RKO (cell line): ENCODE data around the gene TTLL12.

Source experiments
- DNase-seq: peaks from one replicate; pipeline ENCODE4 v3.0.0-alpha.2; 2016; ENCODE audit warnings: low spot score

Gene TTLL12

DNA sequence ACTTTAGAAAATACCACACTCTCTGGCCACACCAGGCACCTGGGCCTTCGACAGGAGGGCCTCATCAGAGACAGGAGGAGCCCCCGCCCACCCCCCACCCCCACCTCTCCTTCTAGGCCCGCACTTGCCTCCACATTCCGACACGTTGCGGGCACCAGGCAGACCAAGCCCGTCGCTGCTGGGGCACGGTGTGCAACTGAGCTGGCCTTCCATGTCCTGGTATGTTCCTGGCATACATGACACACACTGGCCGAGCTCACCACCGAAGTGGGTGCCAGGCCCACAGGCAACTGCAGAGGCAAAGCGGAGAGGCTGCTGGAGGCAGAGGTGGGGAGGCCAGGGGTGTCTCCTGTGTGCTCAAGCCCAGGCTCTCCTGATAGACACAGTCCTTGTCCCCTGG, 27.0 kb upstream of the TTLL12 start:
- no peak for DNase-seq

GRCh38 chr22:43213051-43213450, 26.1 kb upstream of the TTLL12 start:
- no peak for DNase-seq

- no peak for DNase-seq
Observed at GRCh38 chr22:43212434-43212952, 25.6 kb upstream of the TTLL12 start.

- DNase-seq: no peak
Observed at GRCh38 chr22:43211941-43212433, 25.1 kb upstream of the TTLL12 start.

GRCh38 chr22:43210631-43211515, 23.9 kb upstream of the TTLL12 start:
- no peak for DNase-seq

DNA sequence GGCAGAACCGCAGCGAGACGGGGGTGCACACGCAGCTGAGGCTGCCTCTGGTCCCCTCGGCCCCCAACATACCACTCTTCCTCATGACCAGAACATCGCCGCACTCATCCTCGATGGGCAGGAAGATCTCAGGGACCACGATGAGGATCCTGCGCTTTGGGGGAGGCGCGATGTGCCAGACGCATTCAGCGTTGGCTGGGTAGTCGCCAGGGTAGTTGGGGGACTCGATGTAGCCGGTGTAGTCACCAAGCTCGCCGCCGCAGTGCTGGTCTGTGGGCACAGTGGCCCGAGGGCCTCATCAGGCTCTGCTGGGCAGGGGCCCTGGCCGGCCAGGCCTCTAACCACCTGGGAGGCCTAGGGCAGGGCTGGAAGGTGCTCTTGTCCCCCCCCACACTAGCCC, 23.0 kb upstream of the TTLL12 start:
- no peak for DNase-seq

DNA sequence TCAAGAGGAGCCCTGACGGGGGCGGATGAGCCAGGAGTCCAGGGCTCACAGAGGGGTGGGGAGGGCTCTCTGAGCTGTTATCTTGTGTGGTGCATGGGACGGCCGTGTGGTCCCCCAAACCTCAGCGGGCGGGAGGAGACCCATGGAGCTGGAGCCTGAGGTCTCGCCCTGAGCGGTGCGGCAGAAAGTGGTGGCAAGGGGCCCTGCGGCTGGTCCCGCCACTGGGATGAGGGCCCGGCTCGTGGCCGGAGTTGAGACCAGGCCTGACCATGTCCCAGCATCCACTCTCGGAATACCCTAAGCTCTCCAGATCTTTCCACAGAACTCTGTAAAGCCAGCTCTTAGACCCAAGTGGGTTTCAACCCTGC, 22.6 kb upstream of the TTLL12 start:
- no peak for DNase-seq

DNA sequence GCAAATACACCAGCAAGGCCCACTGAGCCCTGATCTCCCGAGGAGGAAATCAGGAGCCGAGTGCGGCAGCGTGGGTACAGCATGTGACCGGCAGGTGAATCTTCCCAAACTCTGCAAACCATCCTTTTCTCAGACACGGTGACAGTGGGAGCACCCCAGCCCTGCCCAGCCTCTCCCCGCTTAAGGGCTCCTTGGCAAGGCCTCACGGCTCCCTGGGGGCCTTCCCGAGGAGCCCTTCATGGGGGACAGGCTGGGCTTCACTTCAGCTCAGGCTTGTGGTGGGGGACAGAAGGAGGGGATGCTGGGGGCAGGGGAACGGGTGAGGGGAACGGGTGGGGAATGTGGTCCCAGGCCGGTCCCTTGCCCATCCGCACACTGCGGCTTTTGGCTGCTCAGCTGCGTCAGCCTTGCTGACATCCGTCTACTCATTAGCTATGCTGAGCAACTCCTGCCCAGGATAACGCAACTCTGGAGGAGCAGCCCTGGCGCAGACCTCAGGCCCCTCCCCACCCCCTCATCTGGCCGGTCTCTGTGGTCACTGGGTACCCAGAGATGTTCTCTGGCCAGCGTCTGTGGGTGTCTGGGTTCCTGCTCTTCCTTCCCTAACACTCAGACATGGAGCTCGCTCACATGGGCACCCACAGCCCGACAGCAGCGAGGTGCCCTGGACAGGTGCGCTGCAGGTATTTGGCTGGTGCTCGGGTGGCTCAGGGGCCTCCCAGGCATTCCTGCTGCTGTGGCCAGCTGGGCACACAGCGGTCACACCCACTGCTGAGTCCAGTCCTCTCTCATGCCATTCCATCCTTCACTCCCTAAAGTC, 22.0 kb upstream of the TTLL12 start:
- no peak for DNase-seq

- no peak for DNase-seq
Observed at GRCh38 chr22:43207849-43208702, 21.1 kb upstream of the TTLL12 start.

GRCh38 chr22:43207386-43207785, 20.5 kb upstream of the TTLL12 start:
- DNase-seq: no peak

- DNase-seq: no peak
Observed at GRCh38 chr22:43206509-43207161, 19.7 kb upstream of the TTLL12 start.

DNA sequence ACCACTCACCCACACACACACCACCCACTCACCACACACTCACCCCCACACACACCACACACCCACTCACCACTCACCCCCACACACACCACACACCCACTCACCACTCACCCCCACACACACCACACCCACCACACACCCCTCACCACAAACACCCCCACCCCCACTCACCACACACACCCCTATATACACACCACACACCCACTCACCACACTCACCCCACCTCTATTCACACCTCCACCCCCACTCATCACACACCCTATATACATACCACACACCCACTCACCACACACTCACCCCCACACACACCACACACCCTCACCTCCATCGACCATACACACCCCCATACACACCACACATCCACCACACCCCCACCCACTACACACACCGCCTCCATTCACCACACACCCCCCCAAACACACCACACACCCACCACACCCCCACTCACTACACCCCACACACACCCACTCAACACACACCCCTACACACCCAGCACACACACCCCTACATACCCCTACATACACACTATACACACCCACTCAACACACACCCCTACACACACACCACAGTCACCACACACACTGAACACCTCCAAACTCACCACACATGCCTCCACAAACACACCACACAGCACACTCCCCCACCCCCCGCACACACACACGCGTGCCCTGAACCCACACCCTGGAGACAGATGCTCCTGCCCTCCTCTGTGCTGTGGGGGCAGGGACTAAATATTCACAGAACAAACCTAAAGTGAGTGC, 19.0 kb upstream of the TTLL12 start:
- DNase-seq: no peak

DNA sequence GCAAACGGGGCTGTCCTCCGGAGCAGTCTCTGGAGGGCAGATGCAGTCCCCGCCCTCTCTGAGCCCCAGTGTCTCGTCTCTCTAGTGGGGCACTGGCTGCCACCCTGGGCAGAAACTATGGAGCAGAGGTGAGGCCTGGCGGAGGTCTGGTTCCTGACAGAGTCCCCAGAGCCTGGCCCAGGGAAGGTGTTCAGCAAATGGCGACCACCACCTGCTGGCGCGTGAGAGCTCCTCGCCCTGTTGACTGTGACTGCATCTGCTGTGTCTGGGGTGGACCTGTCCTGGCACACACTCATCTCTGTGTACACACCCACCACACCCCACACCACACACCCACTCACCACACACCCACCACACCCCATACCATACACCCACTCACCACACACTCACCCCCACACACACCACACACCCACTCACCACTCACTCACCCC, 18.3 kb upstream of the TTLL12 start:
- DNase-seq: no peak

GRCh38 chr22:43203471-43203981, 16.6 kb upstream of the TTLL12 start:
- DNase-seq: no peak

DNA sequence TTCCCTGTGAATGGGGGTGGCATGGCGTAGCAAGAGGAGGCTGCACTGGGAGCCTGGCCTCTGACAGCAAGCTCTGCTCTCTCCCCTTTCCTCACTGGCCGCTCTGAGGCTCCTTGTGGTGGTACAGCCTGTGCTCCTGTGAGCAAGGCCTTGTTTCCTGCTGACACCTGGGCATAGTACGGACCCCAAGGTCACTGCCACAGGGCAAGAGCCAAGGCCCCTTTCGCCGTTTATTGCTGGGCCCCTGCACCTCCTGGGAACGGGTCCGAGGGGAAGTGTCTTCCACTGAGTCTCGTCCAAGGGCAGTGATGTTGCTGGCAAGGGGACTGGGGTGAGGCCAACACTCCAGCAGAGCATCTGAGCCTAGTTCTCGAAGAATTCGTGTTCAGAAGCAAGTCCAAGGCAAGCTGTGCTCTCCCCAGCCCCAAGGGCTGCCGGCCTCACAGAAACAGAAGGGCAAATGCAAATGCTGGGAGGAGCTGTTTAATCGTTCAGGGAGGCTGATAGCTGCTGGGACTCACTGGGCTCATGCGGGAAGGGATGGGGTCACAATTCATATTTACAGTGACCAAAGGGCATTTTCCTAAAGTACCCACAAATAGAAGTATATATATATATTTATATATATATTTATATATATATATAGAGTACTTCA, 15.9 kb upstream of the TTLL12 start:
- no peak for DNase-seq

DNA sequence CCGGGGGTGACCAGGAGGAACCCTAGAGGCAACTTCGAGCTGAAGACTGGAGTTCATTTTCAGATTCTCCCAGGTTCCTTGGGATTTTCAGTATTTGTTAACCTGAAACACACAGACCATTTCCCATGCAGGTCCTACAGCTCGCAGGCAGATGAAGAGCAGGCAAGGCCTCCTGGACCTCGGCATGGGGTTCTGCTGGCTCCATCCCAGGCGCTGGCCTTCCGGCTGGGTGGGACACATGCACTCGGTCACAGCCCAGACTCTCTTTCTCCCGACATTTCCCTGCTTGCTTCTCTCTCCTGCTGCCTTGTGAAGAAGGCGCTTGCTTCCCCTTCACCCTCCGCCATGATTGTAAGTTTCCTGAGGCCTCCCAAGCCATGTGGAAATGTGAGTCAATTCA, 15.4 kb upstream of the TTLL12 start:
- DNase-seq: no peak

DNA sequence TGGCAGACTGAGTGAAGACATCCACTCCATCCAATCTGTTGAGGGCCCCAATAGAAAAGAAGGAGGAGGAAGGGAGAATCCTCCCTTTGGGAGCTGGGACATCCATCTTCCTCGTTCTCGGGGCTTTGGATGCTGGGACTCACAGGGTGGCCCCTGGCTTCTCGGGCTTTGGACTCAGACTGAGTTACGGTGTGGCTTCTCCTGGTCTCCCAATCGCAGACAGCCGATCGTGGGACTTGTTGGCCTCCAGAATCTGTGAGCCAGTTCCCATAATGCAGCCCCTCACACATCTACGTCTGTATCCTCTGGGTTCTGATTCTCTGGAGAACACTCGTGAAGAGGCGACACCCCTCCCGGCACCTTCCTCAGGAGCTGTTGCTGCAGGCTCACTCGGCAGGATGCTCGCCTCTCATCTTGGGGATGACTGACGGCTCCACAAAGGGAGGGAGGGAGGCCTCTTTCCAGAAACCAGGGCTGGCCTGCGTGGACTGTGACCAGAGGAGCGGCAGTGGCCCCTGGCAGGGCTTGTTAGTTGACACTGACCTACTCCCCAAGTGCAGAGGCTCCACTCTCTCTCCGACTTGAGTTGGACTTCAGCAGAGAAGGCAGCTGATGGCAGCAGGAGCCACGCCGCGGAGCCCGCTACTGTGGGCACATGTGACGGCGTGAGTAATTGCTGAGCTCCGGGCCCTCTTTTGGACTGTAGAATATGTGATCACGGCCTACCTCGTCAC, 14.7 kb upstream of the TTLL12 start:
- DNase-seq: no peak

DNA sequence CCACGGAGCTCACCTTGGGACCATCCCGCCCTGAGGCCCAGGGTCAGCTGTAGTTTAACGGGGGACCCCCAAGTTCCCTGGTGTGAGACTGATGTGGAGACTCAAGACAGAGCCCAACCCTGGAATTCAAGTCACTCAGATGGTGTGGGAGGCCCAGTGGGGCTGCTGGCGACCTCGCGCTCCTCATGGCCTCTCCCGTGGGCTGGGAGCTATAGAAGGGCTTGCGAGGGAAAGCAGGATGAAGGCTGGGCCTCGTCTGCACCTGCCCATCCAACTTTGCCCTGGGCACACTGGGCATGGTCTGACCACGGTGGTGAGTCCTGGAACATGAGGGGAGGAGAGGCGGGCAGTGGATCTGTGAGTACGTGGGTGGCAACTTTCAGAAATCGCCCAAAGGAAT, 13.6 kb upstream of the TTLL12 start:
- no peak for DNase-seq

GRCh38 chr22:43200031-43200430, 13.1 kb upstream of the TTLL12 start:
- DNase-seq: no peak
